ENCODE data around the gene SEC14L3.
A peak's percentile ranks its signal among the peaks of the same experiment; 100 is the strongest.

The SEC14L3 gene

DNA sequence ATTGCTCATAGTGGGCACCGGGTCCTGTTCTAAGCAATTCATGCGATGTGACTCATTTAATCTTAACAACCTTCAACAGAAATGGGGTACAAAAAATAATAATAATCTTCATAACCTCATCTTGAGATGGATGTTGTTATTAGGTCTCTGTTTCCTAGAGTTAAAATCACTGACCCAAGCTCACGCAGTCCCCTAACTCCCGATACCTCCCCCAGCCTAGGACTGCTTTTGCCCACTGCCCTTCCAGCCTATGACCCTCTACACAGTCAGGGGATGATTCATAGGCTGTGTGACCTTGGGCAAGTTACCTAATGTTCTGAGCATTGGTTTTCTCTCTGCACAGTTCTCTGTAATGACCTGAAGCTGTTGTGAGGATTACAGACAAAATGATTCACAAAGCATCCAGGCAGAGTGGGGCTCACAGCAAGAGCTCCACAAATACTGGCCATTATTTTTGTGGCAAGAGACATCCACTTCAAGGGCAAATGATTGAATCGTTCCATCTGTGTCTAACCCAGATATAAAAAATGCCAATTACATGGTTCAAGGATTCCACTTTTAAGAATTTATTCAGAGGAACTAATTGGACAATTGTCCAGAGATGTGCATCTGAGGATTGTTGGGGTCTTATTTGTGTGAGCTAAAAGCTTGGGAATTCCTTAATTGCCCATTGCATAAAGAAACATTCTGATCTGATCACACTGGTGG lies 26.2 kb downstream of the SEC14L3 start:
- DNase-seq = no peak

DNA sequence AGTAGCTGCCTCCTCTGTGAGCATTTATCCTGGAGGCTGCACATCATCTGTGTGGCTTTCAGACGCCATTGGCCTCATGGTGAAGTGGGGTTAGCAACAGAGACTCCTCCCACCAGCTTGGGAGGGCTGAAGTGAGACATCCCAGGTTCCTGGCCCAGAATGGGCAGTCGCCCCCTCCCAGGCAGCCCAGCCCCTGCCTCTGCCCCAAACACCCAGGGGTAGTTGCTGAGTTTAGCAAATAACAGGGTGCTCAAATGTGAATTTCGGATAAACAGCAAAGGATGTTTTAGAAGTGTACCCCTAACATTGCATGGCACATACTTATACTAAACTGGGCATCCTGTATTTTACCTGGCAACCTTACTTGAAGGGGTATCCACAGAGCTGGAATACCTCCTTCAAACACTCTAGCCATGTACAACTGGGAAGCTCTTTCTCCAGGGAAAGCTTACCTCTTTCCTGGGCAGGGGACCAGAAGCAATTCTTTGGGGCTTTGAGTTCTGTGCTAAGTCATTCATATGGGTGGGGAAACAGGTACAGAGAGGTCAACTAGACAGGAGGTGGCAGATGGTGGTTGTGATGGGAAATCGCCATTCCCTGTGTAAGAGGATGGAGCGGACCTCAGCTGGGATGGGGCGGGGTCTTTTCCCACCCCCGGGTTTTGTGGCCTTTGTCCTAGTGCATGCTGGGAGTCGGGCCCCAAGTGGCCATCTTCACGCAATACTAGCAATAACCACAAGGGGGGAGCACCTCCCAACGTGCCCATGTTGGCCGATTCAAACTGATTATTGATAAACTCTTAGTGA lies 27.0 kb downstream of the SEC14L3 start:
- DNase-seq = peak in 43 of 56 donors; percentile 3 to 70 (median 33)

GRCh38 chr22:30441088-30441487 lies 30.7 kb downstream of the SEC14L3 start:
- peak in 6 of 56 donors; percentile 5 to 34 (median 20) for DNase-seq

- no peak for DNase-seq
These were observed 32.0 kb downstream of the SEC14L3 start for GRCh38 chr22:30439836-30440235.

- no peak for DNase-seq
These were observed 32.6 kb downstream of the SEC14L3 start for GRCh38 chr22:30439226-30439625.

GRCh38 chr22:30438559-30438958 lies 33.3 kb downstream of the SEC14L3 start:
- no peak for DNase-seq

GRCh38 chr22:30436196-30436595 lies 35.6 kb downstream of the SEC14L3 start:
- no peak for DNase-seq

DNA sequence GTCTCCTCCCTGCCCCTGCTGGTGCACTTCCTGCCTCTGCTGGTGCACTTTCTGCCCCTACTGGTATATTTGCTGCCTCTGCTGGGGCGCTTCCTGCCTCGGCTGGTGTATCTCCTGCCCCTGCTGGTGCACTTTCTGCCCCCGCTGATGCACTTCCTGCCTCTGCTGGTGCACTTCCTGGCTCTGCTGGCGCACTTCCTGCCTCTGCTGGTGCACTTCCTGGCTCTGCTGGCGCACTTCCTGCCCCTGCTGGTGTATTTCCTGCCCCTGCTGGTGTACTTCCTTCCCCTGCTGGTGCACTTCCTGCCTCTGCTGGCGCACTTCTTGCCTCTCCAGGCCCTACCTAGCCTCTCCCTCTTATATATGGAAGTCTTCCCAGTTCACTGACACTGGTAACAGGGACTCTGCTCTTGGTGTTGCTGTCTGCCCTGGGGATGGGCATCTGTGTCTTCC lies 36.1 kb downstream of the SEC14L3 start:
- DNase-seq = no peak

- DNase-seq = no peak
These were observed 37.0 kb downstream of the SEC14L3 start for GRCh38 chr22:30434843-30435242.

DNA sequence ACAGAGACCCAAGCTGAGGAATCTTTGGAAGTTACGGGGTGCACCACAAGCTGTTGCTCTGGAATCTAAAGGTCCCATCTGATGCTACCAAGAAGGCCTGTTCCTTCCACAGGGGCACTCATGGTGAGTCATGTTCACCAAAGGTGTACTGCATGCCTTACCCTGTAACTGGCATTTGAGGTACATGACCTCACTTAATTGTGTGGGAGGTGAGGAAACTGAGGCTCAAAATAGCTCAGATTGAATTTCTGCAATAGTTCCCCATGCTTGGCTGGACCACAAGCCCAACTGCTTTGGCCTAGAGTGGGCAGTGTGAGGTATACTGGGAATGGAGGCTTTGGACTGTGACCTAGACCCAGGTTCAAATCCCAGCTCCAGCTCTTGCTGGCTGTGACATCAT lies 38.0 kb downstream of the SEC14L3 start:
- no peak for DNase-seq

DNA sequence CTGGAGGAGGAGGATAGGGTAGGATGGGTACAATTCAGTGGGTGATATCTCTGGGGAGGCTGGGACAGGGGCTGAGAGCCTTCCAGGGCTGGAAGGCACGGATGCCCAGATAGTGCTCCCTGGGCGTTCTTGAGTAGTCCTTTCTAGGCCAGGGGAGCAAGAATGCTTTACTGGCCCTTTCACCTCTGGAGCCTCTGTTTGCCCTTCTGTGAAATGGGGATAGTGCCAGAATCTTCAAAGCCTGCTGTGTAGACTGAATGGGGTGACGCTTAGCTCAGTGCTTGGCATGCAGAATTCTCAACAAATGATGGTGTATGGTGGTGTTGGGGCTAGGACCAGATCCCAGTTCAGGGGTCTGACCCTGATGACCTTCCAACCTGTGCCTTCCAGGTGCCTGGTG lies 38.6 kb downstream of the SEC14L3 start:
- DNase-seq = no peak

DNA sequence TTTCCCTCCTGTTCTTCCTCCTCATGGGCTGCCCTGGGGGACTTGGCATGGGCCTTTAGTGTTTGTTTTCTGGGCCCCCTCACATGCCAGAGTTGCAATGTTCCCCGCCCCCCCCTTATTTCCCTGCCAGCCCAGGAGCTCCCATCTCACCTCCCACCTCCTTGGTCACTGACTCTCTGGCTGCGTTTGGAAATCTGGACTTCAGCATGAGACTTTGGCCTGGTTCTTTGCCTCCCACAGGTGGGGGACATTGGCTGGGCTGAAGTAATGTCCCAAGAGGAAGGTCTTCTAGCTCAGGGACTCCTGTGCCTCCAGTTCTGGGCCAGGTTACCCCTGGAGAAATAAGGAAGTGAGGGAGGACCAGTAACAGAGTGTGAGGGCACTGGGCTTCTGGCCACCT lies 39.3 kb downstream of the SEC14L3 start:
- DNase-seq = no peak

DNA sequence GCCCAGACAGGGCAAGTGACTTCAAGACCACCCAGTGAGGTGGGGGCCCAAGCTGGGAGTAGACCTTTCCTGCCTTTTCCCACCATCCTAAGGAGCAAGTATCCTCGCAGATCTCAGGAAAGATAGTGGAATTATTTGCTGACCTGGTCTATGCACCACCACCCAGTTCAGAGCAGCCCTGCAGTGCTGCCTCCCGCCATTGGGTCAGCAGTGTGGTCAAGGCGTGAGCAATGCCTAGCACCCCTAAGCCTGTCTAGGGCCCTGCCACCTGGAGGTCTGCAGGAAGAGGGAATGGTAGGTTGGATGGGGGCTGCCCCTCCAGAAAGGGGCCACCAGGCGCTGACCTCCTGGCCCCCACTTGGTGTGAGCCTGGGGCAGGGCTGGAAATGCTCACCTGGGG lies 39.7 kb downstream of the SEC14L3 start:
- DNase-seq = no peak

DNA sequence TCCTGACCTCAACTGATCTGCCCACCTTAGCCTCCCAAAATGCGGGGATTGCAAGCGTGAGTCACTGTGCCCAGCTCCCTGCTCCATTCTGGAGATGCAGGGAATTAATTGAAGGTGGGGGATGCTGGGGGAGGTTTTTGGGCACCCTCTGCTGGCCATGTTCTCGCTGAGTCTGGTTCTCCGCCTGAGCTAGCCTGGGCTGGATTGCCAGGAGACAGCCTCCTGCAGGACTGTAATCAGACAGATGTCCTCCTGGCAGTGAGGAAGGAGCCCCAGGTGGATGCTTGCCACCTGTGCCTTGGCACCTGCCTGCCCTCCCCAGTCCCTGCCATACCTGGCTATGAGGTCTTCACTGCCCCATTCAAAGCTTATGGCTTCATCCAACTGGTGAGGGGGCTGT lies 40.9 kb downstream of the SEC14L3 start:
- no peak for DNase-seq

- DNase-seq = no peak
These were observed 41.9 kb downstream of the SEC14L3 start for GRCh38 chr22:30429887-30430286.

DNA sequence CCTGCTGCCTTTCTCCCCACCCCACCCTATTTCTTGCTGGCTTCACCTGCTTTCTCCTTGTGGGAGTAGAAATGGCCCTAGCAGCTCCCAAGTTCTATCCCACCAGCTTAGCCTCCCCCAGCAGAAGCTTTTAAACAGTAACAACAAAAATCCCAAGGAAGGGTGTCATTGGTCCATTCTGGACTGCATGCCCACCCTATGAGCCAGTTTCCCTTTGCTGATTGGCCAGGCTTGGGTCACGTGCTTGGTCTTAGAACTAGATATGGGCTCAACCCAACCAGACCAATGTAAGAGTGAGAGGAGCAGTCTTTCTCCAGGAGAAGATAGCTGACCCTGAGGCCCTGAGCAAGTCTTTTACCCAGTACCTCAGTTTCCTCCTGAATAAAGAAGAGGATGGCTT lies 43.9 kb downstream of the SEC14L3 start:
- DNase-seq = no peak

GRCh38 chr22:30426388-30427353 lies 45.1 kb downstream of the SEC14L3 start:
- peak in 49 of 56 donors; percentile 16 to 82 (median 47) for DNase-seq

- peak in 38 of 56 donors; percentile 5 to 61 (median 26) for DNase-seq
These were observed 46.0 kb downstream of the SEC14L3 start, which contains the start of gene MTFP1 for GRCh38 chr22:30425616-30426387. TSS of gene MTFP1 (plus strand) at chr22:30425768. CDS start at chr22:30425880, 112 bp downstream.

GRCh38 chr22:30425327-30425615 lies 46.5 kb downstream of the SEC14L3 start:
- no peak for DNase-seq

- peak in 11 of 56 donors; percentile 20 to 63 (median 45) for DNase-seq
These were observed 47.1 kb downstream of the SEC14L3 start for GRCh38 chr22:30424534-30425326.
